ENCODE results near the gene ANO2. TPM values are rescaled to one million over a fixed set of nuclear protein-coding genes. Genes with fewer than 3 reads are reported as not detected.

Gene ANO2
- total RNA-seq, 4 donors from 2014 or later: 0.59 to 51.7 (median 15.1) TPM

- Histone ChIP-seq H3K4me1 (no peaks in the 10 kb centered on the region), H3K4me3 (no peak overlapping the region), H3K9me3 (no peaks in the 10 kb centered on the region), H3K27ac (no peak overlapping the region), H3K27me3 (no peaks in the 10 kb centered on the region), H3K36me3 (no peaks in the 10 kb centered on the region)
- intact Hi-C loops (cut with DNase I; ENCODE audit: low total_unique reads): no loop called here
- DNase-seq: no peak
- TF ChIP-seq CTCF (IDR thresholded peaks at IDR 0.05) (no peak), POLR2A (IDR thresholded peaks at IDR 0.05) (no peak)
These were observed 9.0 kb upstream of the ANO2 start for GRCh38 chr12:5953835-5954586.

GRCh38 chr12:5952031-5952430 lies 7.0 kb upstream of the ANO2 start:
- no peaks in the 10 kb centered on the region for H3K27me3 ChIP-seq
- no peaks in the 10 kb centered on the region for H3K4me1 ChIP-seq
- intact Hi-C loops (cut with DNase I; ENCODE audit: low total_unique reads): no loop called here
- no peak for DNase-seq
- H3K9me3 ChIP-seq: no peaks in the 10 kb centered on the region
- no peak overlapping the region for H3K27ac ChIP-seq
- TF ChIP-seq CTCF (IDR thresholded peaks at IDR 0.05) (no peak), POLR2A (IDR thresholded peaks at IDR 0.05) (no peak)
- no peak overlapping the region for H3K4me3 ChIP-seq
- no peaks in the 10 kb centered on the region for H3K36me3 ChIP-seq

GRCh38 chr12:5948696-5949095 lies 3.6 kb upstream of the ANO2 start:
- no peaks in the 10 kb centered on the region for H3K27me3 ChIP-seq
- H3K9me3 ChIP-seq: no peaks in the 10 kb centered on the region
- intact Hi-C loops (cut with DNase I; ENCODE audit: low total_unique reads): no loop called here
- no peak overlapping the region for H3K27ac ChIP-seq
- TF ChIP-seq POLR2A (IDR thresholded peaks at IDR 0.05) (no peak), CTCF (IDR thresholded peaks at IDR 0.05) (no peak)
- H3K36me3 ChIP-seq: no peaks in the 10 kb centered on the region
- no peak for DNase-seq
- H3K4me3 ChIP-seq: no peak overlapping the region
- H3K4me1 ChIP-seq: no peaks in the 10 kb centered on the region

GRCh38 chr12:5947006-5947405 lies 1.9 kb upstream of the ANO2 start:
- no peaks in the 10 kb centered on the region for H3K9me3 ChIP-seq
- intact Hi-C loops (cut with DNase I; ENCODE audit: low total_unique reads): no loop called here
- TF ChIP-seq POLR2A (IDR thresholded peaks at IDR 0.05) (no peak), CTCF (IDR thresholded peaks at IDR 0.05) (no peak)
- DNase-seq: no peak
- H3K27me3 ChIP-seq: no peaks in the 10 kb centered on the region
- no peaks in the 10 kb centered on the region for H3K4me1 ChIP-seq
- no peak overlapping the region for H3K4me3 ChIP-seq
- H3K36me3 ChIP-seq: no peaks in the 10 kb centered on the region
- no peak overlapping the region for H3K27ac ChIP-seq

- H3K9me3 ChIP-seq: no peaks in the 10 kb centered on the region
- no peaks in the 10 kb centered on the region for H3K27me3 ChIP-seq
- DNase-seq: no peak
- no peak overlapping the region for H3K27ac ChIP-seq
- no peaks in the 10 kb centered on the region for H3K36me3 ChIP-seq
- intact Hi-C loops (cut with DNase I; ENCODE audit: low total_unique reads): no loop called here
- H3K4me1 ChIP-seq: no peaks in the 10 kb centered on the region
- no peak overlapping the region for H3K4me3 ChIP-seq
- TF ChIP-seq POLR2A (IDR thresholded peaks at IDR 0.05): no peak
- no peak for TF ChIP-seq CTCF (IDR thresholded peaks at IDR 0.05)
These were observed 1.3 kb upstream of the ANO2 start for GRCh38 chr12:5946388-5946787.

All from uterus (tissue), 4 donors.